NCI-H1105 treated with DMSO at 0.1 percent for 48 hours (cell line): ENCODE measurements around the gene RAB14.
"Not testable (repeated sequence)": the region's sequence is repeated elsewhere in the genome, so short reads cannot be mapped to it uniquely, and the experiment has no call there.

Experiments
- DNase-seq: peaks from one replicate; lab custom pipeline; 2025; lab: John Stamatoyannopoulos, UW

RAB14 gene

GRCh38 chr9:121189660-121190059 lies 12.0 kb downstream of the RAB14 start:
- DNase-seq = no peak

GRCh38 chr9:121189006-121189405 lies 12.7 kb downstream of the RAB14 start:
- no peak for DNase-seq

- no peak for DNase-seq
Measured at GRCh38 chr9:121187636-121188305, 13.9 kb downstream of the RAB14 start.

DNA sequence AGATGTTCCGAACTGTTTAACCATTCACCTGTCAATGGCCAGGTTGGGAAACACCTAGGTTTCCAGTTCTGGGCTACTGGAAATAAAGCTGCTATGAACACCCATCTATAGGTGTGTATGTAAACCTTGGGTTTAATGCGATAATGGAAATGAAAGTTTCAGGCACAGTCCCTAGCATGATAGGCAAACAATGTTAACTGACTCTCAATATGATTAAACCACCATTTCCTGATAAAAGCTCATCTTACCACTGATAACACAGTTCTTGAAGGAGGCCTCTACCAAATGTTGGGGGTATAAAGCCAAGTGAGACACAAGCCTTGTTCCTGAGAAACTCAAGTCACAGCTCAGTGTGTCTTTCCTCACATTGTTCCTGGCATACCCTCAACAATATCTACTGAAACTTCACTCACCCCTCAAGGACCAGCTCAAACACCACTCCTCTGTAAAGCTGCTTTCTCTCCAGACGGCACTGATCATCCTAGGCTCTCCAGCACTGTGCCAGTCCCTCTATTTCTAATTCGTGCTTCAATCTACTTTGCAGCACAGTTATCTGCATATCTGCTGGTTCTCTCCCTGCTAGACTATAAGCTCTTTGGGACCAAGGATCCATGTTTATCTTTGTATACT lies 15.8 kb downstream of the RAB14 start:
- no peak for DNase-seq

GRCh38 chr9:121185178-121185745 lies 16.4 kb downstream of the RAB14 start:
- DNase-seq = no peak

- no peak for DNase-seq
Measured at GRCh38 chr9:121184463-121184862, 17.2 kb downstream of the RAB14 start.

DNA sequence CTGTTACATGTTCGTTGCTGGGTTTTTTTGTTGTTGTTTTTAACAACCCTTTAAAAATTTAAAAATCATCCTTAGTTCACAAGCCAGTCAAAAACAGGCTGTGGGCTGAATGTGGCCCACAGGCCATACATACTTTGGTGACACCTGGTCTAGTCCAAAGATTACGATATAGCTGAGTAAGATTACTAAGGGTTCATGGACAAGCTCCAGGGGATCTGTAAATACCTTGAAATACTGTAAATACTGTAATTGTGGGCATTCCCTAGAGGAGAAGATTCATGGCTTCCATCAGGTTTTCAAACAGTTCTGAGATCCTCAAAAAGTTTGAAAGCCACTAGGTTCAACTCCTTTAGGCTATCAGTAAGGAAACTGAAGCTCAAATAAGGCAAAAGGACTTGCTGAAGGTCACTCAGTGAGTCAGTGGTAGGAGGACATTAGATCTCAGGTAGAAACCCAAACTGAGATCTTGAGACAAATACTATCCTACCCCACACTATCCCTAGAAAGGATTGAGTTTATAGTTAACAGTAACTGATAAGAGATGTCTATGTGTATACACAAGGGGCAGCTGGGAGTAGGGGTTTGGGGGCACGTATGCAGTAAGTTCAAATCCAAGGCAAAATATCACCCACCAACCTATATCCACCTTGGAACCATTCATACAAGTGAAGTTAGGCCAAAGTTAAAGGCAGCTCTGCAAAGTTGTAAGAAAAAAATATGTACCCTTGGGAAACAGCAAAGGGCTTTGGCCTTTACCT lies 17.8 kb downstream of the RAB14 start:
- DNase-seq = no peak

DNA sequence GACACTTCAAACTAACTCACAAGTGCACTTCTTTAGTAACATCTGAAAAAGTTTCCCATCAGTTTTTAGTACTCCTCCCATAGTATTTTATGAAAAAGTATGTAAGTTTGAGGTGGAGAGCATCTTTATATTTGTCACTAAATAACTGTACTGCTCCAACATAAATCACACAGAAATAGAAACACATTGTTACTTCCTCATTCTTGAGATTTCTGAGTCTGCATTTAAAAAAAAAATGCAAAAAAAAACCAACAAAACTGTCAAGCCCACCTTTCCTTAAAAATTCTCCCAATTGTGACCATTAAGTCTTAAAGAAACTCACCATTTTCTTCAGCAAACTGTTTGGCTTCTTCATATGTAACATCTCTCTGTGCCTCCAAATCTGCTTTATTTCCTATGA lies 18.7 kb downstream of the RAB14 start:
- DNase-seq = no peak

DNA sequence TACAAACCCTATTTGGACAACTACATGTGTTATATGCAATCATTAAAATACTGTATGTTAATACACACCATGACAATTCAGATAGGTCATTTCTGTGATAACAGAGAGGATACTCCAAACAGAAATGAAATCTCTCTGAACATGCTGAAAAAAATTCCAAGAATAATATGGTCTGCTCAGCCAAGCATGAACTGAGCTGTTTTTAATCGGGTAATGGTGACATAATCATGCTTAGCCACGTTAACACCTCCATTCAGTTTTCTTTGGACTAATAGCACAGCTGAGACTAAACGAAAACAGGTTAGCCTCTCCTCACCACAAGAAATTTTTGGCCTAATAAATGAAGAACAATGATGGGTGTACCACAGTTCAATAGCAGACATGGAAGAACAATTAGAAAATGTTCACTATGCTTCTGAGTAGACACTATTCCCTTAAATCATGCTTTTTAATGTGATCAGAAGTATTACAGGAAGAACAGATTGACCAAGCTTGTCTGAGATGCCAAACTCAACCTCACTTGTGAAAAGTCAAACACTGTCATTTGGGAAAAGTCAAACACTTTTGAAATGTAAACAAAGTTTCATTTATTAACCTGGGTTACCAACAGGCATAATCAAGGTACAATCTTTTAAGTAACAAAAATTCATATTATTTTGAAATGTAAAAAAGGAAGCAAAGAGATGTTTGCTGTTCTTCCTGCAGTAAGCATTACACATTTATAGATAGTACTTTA lies 19.4 kb downstream of the RAB14 start:
- DNase-seq = no peak

DNA sequence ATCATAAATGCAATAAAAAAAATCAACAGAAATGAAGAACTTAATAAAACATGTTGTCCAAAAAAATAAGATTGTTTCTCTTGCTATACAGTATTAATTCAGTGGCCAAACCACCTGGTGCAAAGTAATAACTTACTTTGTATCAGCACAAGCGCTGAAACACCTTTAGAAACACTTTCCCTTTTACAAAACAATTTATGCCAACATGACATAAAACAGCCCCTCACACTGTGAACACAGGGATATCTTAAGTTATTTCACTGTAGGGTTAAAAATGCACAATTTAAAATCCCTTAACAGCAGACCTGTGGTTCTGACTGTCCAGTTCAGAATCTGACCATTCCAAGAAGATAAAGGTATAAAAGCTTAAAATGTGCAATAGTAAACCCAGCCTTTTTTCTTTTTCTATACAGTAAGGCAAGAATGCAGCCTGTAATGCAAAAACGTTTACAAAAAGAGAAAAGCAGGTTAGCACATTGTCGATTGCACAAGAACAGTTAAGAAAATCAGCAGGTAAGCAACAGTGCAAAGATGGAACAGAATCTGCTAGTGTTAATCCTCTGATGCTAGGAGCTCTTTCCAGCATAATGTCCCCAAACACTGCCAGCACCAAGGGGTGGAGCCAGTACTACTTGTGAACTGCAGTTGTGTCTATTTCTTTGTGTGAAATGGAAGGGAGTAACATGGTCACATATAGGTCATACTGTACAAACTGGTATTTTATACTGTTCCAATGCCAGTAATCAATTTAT lies 21.6 kb downstream of the RAB14 start:
- DNase-seq = no peak

DNA sequence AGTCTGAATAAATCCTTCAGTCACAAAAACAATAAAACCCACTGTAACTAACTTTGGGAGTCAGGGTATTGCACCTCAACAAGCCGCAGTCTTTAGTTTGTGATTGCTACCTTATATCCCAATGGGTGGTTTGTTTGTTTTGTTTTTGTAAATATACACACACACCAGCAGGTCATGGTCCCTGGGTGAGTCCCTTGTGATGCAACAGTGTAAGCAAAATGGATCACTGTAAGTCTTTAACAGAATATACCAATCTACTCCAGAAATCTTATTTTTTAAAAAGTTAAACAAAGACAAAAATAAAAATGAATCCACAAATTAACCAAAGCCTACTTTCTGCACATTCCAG lies 22.3 kb downstream of the RAB14 start:
- not testable (repeated sequence) for DNase-seq

GRCh38 chr9:121178676-121179372 lies 22.8 kb downstream of the RAB14 start:
- DNase-seq = no peak

- DNase-seq = no peak
Measured at GRCh38 chr9:121173501-121173900, 28.2 kb downstream of the RAB14 start.

GRCh38 chr9:121172726-121173487 lies 28.8 kb downstream of the RAB14 start:
- DNase-seq = no peak

- no peak for DNase-seq
Measured at GRCh38 chr9:121171236-121171635, 30.4 kb downstream of the RAB14 start.

GRCh38 chr9:121169094-121169601 lies 32.5 kb downstream of the RAB14 start:
- DNase-seq = no peak

GRCh38 chr9:121168052-121168451 lies 33.6 kb downstream of the RAB14 start:
- no peak for DNase-seq

GRCh38 chr9:121160025-121160424 lies 41.6 kb downstream of the RAB14 start:
- no peak for DNase-seq

DNA sequence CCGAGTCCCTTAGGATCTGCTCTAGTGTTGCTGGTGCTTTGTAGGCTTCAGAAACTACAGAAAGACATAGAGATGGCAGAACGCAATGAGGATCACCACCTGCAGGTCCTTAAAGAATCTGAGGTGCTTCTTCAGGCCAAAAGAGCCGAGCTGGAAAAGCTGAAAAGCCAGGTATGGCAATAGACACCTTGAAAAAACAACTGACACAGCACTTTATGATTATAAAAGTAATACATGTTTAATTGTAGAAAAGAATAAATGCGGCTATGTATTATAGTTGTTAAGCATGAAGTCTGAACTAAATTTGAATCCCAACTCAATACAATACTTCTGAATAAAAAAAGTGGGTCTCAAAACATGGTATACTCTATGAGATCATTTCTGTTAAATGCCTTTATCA lies 43.7 kb downstream of the RAB14 start:
- DNase-seq = no peak

- DNase-seq = no peak
Measured at GRCh38 chr9:121156263-121156731, 45.4 kb downstream of the RAB14 start.
